SK-N-SH (cell line): ENCODE data around the gene SLC16A11.
A peak's percentile ranks its signal among the peaks of the same experiment; 100 is the strongest.

Source experiments
- CHD2 ChIP-seq: fragments of 150-350 bp; IDR thresholded peaks from 2 replicates; pipeline ENCODE4 v1.6.1; 2018; ENCODE audit warnings: low read length; ENCODE audit not compliant: partially characterized antibody
- CTCF ChIP-seq: fragments of 200-600 bp; sonication (generic); IDR thresholded peaks from 2 replicates; pipeline ENCODE4 v1.6.1; 2017; ENCODE audit warnings: antibody characterized with exemption, mild to moderate bottlenecking, moderate library complexity
- EP300 ChIP-seq, 2 experiments: IDR thresholded peaks; 2 replicates each; pipeline versions ENCODE4 v1.4.0 to v1.6.1; 2012; ENCODE audit warnings: borderline replicate concordance in 1 of 2, low read depth in 1 of 2, low read length in 1 of 2
- POLR2AphosphoS5 ChIP-seq: IDR thresholded peaks from 2 replicates; pipeline ENCODE4 v1.6.1; 2012; ENCODE audit warnings: low read depth, low read length
- RCOR1 ChIP-seq: fragments of 150-350 bp; IDR thresholded peaks from 2 replicates; pipeline ENCODE4 v1.6.1; 2017; ENCODE audit warnings: antibody characterized with exemption, low read length
- REST ChIP-seq: IDR thresholded peaks from 2 replicates; pipeline ENCODE4 v1.6.1; 2012; ENCODE audit warnings: mild to moderate bottlenecking, low read depth, low read length, moderate library complexity
- SIN3A ChIP-seq: IDR thresholded peaks from 2 replicates; pipeline ENCODE4 v1.6.1; 2012; ENCODE audit warnings: low read depth, mild to moderate bottlenecking, low read length, moderate library complexity, borderline replicate concordance
- SMC3 ChIP-seq: IDR thresholded peaks from 2 replicates; pipeline ENCODE4 v1.6.1; 2012; ENCODE audit warnings: low read depth, low read length, improper control_type of control experiment
- USF2 ChIP-seq: fragments of 150-350 bp; IDR thresholded peaks from 2 replicates; pipeline ENCODE4 v1.6.1; 2017; ENCODE audit warnings: antibody characterized with exemption, low read length, low read depth, borderline replicate concordance

- TF ChIP-seq RCOR1 (no peak), CTCF (peak; percentile 81), EP300 (IDR thresholded peaks at IDR 0.05; ENCODE audit: borderline replicate concordance in 1 of 2, low read depth in 1 of 2, low read length in 1 of 2) (no peak), REST (no peak), CHD2 (no peak), SIN3A (no peak), SMC3 (peak; percentile 76), POLR2AphosphoS5 (no peak), USF2 (no peak)
Observed at GRCh38 chr17:7004398-7005253, 39.3 kb downstream of the SLC16A11 start.
